ENCODE data around the gene TSPAN33. TPM values are rescaled to one million over a fixed set of nuclear protein-coding genes. Genes with fewer than 3 reads are reported as not detected.

TSPAN33 gene
- total RNA-seq, 1 donor from 2014 or later = 6.6 TPM

DNA sequence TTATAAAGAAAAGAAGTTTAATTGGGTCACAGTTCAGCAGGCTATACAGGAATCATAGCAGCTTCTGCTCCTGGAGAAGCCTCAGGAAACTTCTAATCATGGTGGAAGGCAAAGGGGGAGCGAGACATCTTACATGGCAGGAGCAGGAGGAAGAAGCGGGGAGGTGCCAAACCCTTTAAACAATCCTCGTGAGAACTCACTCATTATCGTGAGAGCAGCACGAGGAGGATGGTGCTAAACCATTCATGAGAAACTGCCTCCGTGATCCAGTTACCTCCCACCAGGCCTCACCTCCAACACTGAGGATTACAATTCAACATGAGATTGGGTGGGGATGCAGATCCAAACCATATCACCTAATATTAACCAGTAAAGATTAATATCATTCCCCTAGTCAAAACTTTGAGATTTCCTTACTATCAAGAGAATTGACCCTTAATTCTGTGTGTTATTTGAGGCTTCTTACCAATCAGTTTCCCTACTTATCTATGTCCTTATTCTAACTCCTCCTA, 42.3 kb downstream of the TSPAN33 start:
- no peak overlapping the region for H3K27ac Mint-ChIP-seq (ENCODE audit: unreplicated experiment)
- DNase-seq = no peak
- peaks cover 6% of the 10 kb centered on the region for H3K9me3 Mint-ChIP-seq (ENCODE audit: unreplicated experiment)
- H3K36me3 Mint-ChIP-seq (ENCODE audit: unreplicated experiment) = peaks cover 5% of the 10 kb centered on the region
- peaks cover 15% of the 10 kb centered on the region for H3K4me1 Mint-ChIP-seq (ENCODE audit: low read depth, unreplicated experiment)
- TF ChIP-seq, protein P1, sequence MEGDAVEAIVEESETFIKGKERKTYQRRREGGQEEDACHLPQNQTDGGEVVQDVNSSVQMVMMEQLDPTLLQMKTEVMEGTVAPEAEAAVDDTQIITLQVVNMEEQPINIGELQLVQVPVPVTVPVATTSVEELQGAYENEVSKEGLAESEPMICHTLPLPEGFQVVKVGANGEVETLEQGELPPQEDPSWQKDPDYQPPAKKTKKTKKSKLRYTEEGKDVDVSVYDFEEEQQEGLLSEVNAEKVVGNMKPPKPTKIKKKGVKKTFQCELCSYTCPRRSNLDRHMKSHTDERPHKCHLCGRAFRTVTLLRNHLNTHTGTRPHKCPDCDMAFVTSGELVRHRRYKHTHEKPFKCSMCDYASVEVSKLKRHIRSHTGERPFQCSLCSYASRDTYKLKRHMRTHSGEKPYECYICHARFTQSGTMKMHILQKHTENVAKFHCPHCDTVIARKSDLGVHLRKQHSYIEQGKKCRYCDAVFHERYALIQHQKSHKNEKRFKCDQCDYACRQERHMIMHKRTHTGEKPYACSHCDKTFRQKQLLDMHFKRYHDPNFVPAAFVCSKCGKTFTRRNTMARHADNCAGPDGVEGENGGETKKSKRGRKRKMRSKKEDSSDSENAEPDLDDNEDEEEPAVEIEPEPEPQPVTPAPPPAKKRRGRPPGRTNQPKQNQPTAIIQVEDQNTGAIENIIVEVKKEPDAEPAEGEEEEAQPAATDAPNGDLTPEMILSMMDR (IDR thresholded peaks at IDR 0.05; ENCODE audit: partially characterized antibody, unreplicated experiment) = no peak
- H3K4me3 Mint-ChIP-seq (ENCODE audit: unreplicated experiment) = no peak overlapping the region
- peaks cover 10% of the 10 kb centered on the region for H3K27me3 Mint-ChIP-seq (ENCODE audit: unreplicated experiment)

GRCh38 chr7:129187681-129188371, 43.3 kb downstream of the TSPAN33 start:
- Mint-ChIP-seq H3K4me1 (ENCODE audit: low read depth, unreplicated experiment) (peaks cover 15% of the 10 kb centered on the region), H3K9me3 (ENCODE audit: unreplicated experiment) (peaks cover 3% of the 10 kb centered on the region), H3K36me3 (ENCODE audit: unreplicated experiment) (peaks cover 5% of the 10 kb centered on the region), H3K4me3 (ENCODE audit: unreplicated experiment) (peak overlapping the region; percentile 72), H3K27me3 (ENCODE audit: unreplicated experiment) (peaks cover 12% of the 10 kb centered on the region), H3K27ac (ENCODE audit: unreplicated experiment) (no peak overlapping the region)
- TF ChIP-seq, protein P1 (IDR thresholded peaks at IDR 0.05; ENCODE audit: partially characterized antibody, unreplicated experiment) = no peak
- DNase-seq = no peak

- Mint-ChIP-seq H3K4me3 (ENCODE audit: unreplicated experiment) (peak within 1 kb of the TSS; percentile 89), H3K4me1 (ENCODE audit: low read depth, unreplicated experiment) (peaks cover 15% of the 10 kb centered on the region), H3K9me3 (ENCODE audit: unreplicated experiment) (peaks cover 3% of the 10 kb centered on the region), H3K27me3 (ENCODE audit: unreplicated experiment) (peaks cover 12% of the 10 kb centered on the region), H3K36me3 (ENCODE audit: unreplicated experiment) (peaks cover 5% of the 10 kb centered on the region), H3K27ac (ENCODE audit: unreplicated experiment) (peak within 1 kb of the TSS; percentile 6)
- peak; percentile 51 for DNase-seq
- TF ChIP-seq, protein P1 (IDR thresholded peaks at IDR 0.05; ENCODE audit: partially characterized antibody, unreplicated experiment) = no peak
Observed at GRCh38 chr7:129188372-129188891, 43.9 kb downstream of the TSPAN33 start, which contains the start of gene SMO. Gene SMO (plus strand): TSS chr7:129188633. CDS start chr7:129189152, 519 bp downstream.

GRCh38 chr7:129188892-129189660, 44.6 kb downstream of the TSPAN33 start:
- peaks cover 5% of the 10 kb centered on the region for H3K36me3 Mint-ChIP-seq (ENCODE audit: unreplicated experiment)
- peaks cover 15% of the 10 kb centered on the region for H3K4me1 Mint-ChIP-seq (ENCODE audit: low read depth, unreplicated experiment)
- peaks cover 2% of the 10 kb centered on the region for H3K9me3 Mint-ChIP-seq (ENCODE audit: unreplicated experiment)
- peak overlapping the region; percentile 89 for H3K4me3 Mint-ChIP-seq (ENCODE audit: unreplicated experiment)
- TF ChIP-seq, protein P1 (IDR thresholded peaks at IDR 0.05; ENCODE audit: partially characterized antibody, unreplicated experiment) = no peak
- H3K27me3 Mint-ChIP-seq (ENCODE audit: unreplicated experiment) = peaks cover 12% of the 10 kb centered on the region
- H3K27ac Mint-ChIP-seq (ENCODE audit: unreplicated experiment) = peak overlapping the region; percentile 6
- DNase-seq = peak; percentile 38
